Measurements from ENCODE around the gene URI1. TPM values are rescaled to one million over a fixed set of nuclear protein-coding genes. Genes with fewer than 3 reads are reported as not detected.
"Not testable (repeated sequence)": the region's sequence is repeated elsewhere in the genome, so short reads cannot be mapped to it uniquely, and the experiment has no call there.

The URI1 gene
- total RNA-seq, 2 donors from 2014 or later: 43.1 to 51.1 TPM

DNA sequence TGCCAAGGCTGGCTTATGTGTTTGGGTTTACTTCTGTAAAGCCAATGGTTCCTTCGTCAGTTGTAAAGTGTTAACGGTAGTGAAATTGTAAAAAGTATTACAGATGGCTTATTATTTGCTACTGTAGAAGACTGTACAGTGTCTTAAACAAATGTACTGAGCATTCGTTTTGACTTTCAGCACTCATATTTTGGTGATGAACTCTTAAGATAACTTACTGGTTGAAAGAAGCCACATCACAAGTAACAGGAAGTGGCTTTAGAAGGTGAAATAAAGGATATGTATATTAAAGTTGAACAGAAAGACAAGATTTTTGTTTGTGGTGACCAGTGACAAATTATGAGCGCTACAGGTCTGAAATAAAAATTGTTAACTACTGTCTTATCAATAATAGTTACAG is 64.2 kb downstream of the URI1 start:
- no peak for DNase-seq (ENCODE audit: low spot score)
- intact Hi-C loops (cut with DNase I): no loop called here

DNA sequence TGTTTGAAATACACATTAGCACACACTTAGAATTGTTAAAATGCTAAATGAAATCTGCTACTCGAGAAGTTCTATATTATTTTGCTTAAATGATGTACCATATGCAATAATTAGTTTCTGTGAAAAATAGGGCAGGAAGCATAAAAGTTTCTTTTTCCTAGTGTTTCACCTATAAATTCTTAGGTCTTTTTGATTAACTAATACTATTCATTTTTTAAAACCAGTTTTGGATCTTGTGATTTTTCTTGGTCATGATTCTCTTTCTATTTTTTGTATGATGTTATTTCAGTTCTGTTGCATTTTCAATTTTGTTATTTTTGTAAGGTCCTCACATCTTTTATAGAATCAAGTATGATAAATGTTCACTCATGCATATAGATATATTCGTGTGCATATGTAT is 66.1 kb downstream of the URI1 start:
- DNase-seq (ENCODE audit: low spot score): no peak
- intact Hi-C loops (cut with DNase I): no loop called here

DNA sequence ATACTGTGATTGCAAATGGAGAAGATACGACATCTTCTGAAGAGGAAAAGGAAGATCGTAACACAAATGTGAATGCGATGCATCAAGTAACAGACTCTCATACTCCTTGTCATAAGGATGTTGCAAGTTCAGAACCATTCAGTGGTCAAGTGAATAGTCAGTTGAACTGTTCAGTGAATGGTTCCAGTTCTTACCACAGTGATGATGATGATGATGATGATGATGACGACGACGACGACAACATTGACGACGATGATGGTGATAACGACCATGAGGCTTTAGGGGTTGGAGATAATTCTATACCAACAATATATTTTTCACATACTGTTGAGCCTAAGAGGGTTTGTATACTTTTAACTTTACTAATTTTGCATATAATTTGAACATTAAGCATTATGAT is 67.0 kb downstream of the URI1 start:
- intact Hi-C loops (cut with DNase I): no loop called here
- DNase-seq (ENCODE audit: low spot score): no peak

DNA sequence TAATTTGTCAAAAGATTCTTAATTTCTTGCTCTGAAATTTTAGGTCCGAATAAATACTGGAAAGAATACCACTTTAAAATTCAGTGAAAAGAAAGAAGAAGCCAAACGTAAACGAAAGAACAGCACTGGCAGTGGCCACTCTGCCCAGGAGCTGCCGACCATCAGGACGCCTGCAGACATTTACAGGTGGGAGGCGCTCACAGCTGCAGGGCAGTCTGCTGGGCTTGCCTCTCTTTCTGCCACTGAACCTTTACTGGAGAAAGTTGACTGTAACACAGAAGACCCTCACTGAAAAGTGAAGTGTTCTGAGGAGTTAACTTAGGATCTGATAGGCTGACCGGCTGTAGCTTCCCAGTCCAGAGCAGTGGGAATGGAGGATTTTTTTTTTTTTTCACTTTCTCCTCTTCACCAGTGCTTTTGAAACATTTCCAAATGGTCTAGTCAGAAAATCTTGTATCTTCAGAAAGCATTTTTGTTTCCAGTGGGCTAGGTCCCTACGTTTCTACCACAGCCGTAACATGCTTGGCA is 69.1 kb downstream of the URI1 start:
- intact Hi-C loops (cut with DNase I): no loop called here
- DNase-seq (ENCODE audit: low spot score): peak; percentile 62

- DNase-seq (ENCODE audit: low spot score): no peak
- intact Hi-C loops (cut with DNase I): no loop called here
Measured at GRCh38 chr19:30014770-30015169, 72.7 kb downstream of the URI1 start.

GRCh38 chr19:30017172-30017571 is 75.1 kb downstream of the URI1 start:
- DNase-seq (ENCODE audit: low spot score): no peak
- intact Hi-C loops (cut with DNase I): no loop called here

GRCh38 chr19:30020189-30020588 is 78.2 kb downstream of the URI1 start:
- intact Hi-C loops (cut with DNase I): no loop called here
- no peak for DNase-seq (ENCODE audit: low spot score)

DNA sequence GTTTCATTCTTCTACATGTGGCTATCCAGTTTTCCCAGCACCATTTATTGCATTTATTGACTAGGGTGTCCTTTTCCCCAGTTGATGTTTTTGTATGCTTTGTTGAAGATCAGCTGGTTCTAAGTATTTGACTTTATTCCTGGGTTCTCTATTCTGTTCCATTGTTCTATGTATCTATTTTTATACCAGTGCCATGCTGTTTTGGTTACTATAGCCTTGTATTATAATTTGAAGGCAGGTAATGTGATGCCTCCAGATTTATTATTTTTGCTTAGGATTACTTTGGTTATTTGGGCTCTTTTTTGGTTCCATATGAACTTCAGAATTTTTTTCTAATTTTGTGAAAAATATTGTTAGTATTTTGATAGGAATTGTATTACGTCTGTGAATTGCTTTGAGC is 80.6 kb downstream of the URI1 start:
- intact Hi-C loops (cut with DNase I): no loop called here
- DNase-seq (ENCODE audit: low spot score): no peak

DNA sequence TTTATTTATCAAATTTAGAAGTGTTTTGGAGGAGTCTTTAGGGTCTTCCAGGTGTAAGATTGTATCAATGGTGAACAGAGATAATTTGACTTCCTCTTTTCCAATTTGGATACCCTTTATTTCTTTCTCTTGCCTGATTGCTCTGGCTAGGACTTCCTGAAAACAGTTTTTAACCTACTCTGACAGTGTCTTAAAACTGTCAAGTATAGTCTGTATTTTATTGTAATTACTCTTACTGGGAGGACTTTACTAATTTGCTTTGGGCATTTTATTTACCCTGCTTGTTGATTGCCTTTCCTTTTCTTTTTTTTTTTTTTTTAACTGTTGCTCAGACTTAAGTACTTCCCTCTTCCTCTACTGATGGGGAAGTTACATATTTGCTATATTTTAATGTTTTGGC is 81.3 kb downstream of the URI1 start:
- intact Hi-C loops (cut with DNase I): no loop called here
- DNase-seq (ENCODE audit: low spot score): no peak

- intact Hi-C loops (cut with DNase I): no loop called here
- DNase-seq (ENCODE audit: low spot score): no peak
Measured at GRCh38 chr19:30024091-30024490, 82.1 kb downstream of the URI1 start.

- no peak for DNase-seq (ENCODE audit: low spot score)
- intact Hi-C loops (cut with DNase I): no loop called here
Measured at GRCh38 chr19:30026933-30027332, 84.9 kb downstream of the URI1 start.

GRCh38 chr19:30028118-30028991 is 86.3 kb downstream of the URI1 start:
- no peak for DNase-seq (ENCODE audit: low spot score)
- intact Hi-C loops (cut with DNase I): no loop called here

GRCh38 chr19:30028992-30029343 is 86.9 kb downstream of the URI1 start:
- intact Hi-C loops (cut with DNase I): no loop called here
- DNase-seq (ENCODE audit: low spot score): no peak

DNA sequence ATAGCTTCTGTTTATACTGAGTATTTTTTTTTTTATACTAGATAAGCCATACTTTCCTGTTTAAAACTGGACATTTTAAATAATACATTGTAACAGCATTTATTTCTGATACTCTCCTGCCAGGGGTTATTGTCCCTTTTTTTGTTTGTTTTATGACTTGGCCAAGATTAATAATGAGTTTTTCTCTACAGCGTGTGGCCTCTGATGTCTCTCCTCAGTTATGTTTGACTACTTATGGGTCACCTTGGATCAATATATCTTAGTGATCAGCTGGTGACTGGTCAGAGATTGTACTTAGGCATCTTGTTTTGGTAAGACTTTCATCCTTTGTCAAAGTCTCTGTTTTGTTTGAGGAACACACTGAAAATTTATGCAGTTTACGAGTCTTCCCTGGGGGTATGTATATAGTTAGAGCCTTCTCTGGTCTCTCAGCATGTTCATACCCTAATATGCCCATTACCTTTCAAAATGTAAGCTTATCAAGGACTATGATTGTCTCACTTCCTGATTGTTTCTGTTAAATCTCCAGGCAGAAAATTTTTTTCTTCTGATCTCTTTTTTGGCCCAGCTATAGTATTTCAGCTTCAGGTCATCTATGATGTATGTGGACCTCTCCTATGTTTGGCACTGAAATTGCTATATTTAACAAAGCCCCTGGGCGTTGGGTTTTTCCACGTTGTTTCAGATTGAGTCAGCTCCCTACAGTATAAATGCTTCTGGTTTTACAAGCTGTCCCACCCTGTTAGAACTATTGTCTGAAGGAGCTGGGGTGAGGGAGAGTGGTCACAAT is 87.9 kb downstream of the URI1 start:
- intact Hi-C loops (cut with DNase I): loop anchor here in 1 of 2 donors (5.0 kb wide), 1 partner anchor 237 kb away; no protein-coding TSS in a partner anchor
- no peak for DNase-seq (ENCODE audit: low spot score)

- DNase-seq (ENCODE audit: low spot score): no peak
- intact Hi-C loops (cut with DNase I): loop anchor here in 1 of 2 donors (5.0 kb wide), 1 partner anchor 233 kb away; no protein-coding TSS in a partner anchor
Measured at GRCh38 chr19:30034321-30034720, 92.3 kb downstream of the URI1 start.

GRCh38 chr19:30036154-30037129 is 94.4 kb downstream of the URI1 start:
- DNase-seq (ENCODE audit: low spot score): no peak
- intact Hi-C loops (cut with DNase I): no loop called here

GRCh38 chr19:30037835-30038234 is 95.8 kb downstream of the URI1 start:
- intact Hi-C loops (cut with DNase I): no loop called here
- DNase-seq (ENCODE audit: low spot score): no peak

DNA sequence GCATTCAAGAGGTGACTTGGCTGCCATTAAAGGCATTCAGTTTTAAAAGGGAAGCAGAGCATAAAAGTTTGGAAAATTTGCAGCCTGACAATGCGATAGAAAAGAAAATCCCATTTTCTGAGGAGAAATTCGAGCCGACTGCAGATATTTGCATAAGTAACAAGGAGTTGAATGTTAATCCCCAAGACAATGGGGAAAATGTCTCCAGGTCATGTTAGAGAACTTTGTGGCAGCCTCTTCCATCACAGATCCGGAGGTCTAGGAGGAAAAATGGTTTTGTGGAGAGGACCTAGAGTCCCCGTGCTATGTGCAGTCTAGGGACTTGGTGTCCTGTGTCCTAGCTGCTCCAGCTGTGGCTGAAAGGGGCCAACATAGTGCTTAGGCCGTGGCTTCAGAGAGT is 99.9 kb downstream of the URI1 start:
- intact Hi-C loops (cut with DNase I); DNase-seq (ENCODE audit: low spot score): not testable (repeated sequence)

DNA sequence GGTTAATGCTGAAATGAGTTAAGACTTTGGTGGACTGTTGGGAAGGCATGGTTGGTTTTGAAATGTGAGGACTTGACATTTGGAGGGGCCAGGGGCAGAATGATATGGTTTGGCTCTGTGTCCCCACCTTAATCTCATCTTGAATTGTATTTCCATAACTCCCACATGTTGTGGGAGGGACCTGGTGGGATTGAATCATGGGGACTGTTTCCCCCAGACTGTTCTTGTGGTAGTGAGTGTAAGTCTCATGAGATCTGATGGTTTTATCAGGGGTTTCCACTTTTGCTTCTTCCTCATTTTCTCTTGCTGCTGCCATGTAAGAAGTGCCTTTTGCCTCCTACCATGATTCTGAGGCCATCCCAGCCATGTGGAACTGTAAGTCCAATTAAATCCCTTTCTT is 101.0 kb downstream of the URI1 start:
- DNase-seq (ENCODE audit: low spot score); intact Hi-C loops (cut with DNase I): not testable (repeated sequence)
